ENCODE results near the gene KRAS.
"Not testable (repeated sequence)": the region's sequence is repeated elsewhere in the genome, so short reads cannot be mapped to it uniquely, and the experiment has no call there.

KRAS gene

GRCh38 chr12:25250744-25251730 lies at the start of gene KRAS:
Gene KRAS (minus strand): TSS chr12:25250929.
- peak; percentile 96 for DNase-seq

- no peak for DNase-seq
These were observed 45.7 kb upstream of the KRAS start for GRCh38 chr12:25296381-25296780.

GRCh38 chr12:25295361-25295760 lies 44.6 kb upstream of the KRAS start:
- no peak for DNase-seq

- DNase-seq = no peak
These were observed 42.9 kb upstream of the KRAS start for GRCh38 chr12:25293653-25294052.

GRCh38 chr12:25292810-25293221 lies 42.1 kb upstream of the KRAS start:
- not testable (repeated sequence) for DNase-seq

- no peak for DNase-seq
These were observed 36.9 kb upstream of the KRAS start for GRCh38 chr12:25287610-25288009.

GRCh38 chr12:25286837-25287236 lies 36.1 kb upstream of the KRAS start:
- DNase-seq = no peak

- DNase-seq = no peak
These were observed 33.3 kb upstream of the KRAS start for GRCh38 chr12:25284024-25284423.

GRCh38 chr12:25283006-25283405 lies 32.3 kb upstream of the KRAS start:
- DNase-seq = no peak

GRCh38 chr12:25280082-25280481 lies 29.4 kb upstream of the KRAS start:
- DNase-seq = no peak

- no peak for DNase-seq
These were observed 27.5 kb upstream of the KRAS start for GRCh38 chr12:25278269-25278668.

- no peak for DNase-seq
These were observed 25.6 kb upstream of the KRAS start for GRCh38 chr12:25276199-25276937.

- no peak for DNase-seq
These were observed 20.9 kb upstream of the KRAS start for GRCh38 chr12:25271486-25272098.

GRCh38 chr12:25269701-25270100 lies 19.0 kb upstream of the KRAS start:
- DNase-seq = no peak

- DNase-seq = no peak
These were observed 15.8 kb upstream of the KRAS start for GRCh38 chr12:25266497-25266896.

- DNase-seq = no peak
These were observed 14.1 kb upstream of the KRAS start for GRCh38 chr12:25264862-25265261.

GRCh38 chr12:25264114-25264513 lies 13.4 kb upstream of the KRAS start:
- no peak for DNase-seq

GRCh38 chr12:25263594-25263993 lies 12.9 kb upstream of the KRAS start:
- no peak for DNase-seq

- no peak for DNase-seq
These were observed 11.8 kb upstream of the KRAS start for GRCh38 chr12:25262389-25263074.

- DNase-seq = no peak
These were observed 7.0 kb upstream of the KRAS start for GRCh38 chr12:25257590-25258324.

- no peak for DNase-seq
These were observed 6.1 kb upstream of the KRAS start for GRCh38 chr12:25256826-25257225.

GRCh38 chr12:25256005-25256404 lies 5.3 kb upstream of the KRAS start:
- DNase-seq = no peak

Measured in CD4-positive, alpha-beta T cell treated with Interleukin-12 subunit alpha and Interleukin-12 subunit beta, for 1 hour (primary cell).